Measurements from ENCODE around the gene IFT25. TPM values are rescaled to one million over a fixed set of nuclear protein-coding genes. Genes with fewer than 3 reads are reported as not detected.
A peak's percentile ranks its signal among the peaks of the same experiment; 100 is the strongest.

IFT25 gene
- total and polyA plus RNA-seq, 2 of the 13 experiments (the other 11 are each of a cell fraction or from before 2014, with no cell fraction given): 19.7 to 48.0 TPM

DNA sequence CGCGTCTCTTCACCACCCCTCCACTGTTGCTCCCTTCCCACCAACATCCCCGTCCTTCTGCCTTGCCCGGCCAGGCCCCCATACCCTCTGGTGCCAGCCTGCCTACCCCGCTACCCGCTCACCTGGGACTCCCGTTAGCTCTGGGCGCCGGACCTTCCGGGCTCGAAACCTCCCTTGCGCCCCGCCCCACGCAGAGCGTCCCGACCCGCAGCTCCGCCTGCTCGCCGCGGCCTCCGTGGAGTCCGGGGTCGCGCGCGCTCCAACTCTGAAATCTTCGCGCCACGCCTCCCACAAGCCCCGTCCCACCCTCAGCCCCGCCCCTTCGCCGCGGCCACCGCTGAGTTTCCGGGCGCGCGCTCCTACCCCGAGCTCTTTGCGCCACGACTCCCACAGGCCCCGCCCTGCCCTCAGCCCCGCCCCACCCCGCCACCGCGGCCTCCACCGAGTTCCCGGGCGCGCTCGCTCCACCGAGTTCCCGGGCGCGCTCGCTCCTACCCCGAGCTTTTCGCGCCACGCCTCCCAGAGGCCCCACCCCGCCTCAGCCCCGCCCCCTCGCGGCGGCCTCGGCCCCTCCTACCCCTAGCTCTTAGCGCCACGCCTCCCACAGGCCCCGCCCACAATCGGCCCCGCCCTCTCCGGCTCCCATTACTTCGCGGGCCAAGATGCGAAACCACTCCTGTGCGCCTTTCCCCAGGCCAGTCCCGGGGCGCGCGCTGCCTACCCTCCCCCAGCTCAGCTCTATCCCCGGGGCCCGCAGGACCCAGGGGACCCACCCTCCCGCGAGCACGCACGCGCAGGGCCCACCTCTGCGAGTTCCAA, at the start of gene IFT25 (continued):
- no peak for TF ChIP-seq JDP2 (CRISPR knock-in tag; IDR thresholded peaks at IDR 0.05; ENCODE audit: borderline replicate concordance)
- TF ChIP-seq ZNF292 (CRISPR knock-in tag; IDR thresholded peaks at IDR 0.05; ENCODE audit: borderline replicate concordance, low read depth): no peak
- peak; percentile 56 for TF ChIP-seq MED8 (CRISPR knock-in tag; IDR thresholded peaks at IDR 0.05; ENCODE audit: insufficient replicate concordance)
- TF ChIP-seq ZNF33A (CRISPR knock-in tag; IDR thresholded peaks at IDR 0.05; ENCODE audit: borderline replicate concordance): no peak
- TF ChIP-seq, protein P1, sequence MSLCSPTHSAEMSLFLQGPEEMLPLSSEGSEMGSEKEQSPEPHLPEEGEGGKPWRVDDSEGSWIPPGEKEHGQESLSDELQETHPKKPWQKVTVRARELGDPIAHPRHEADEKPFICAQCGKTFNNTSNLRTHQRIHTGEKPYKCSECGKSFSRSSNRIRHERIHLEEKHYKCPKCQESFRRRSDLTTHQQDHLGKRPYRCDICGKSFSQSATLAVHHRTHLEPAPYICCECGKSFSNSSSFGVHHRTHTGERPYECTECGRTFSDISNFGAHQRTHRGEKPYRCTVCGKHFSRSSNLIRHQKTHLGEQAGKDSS (CRISPR knock-in tag; IDR thresholded peaks at IDR 0.05; ENCODE audit: borderline replicate concordance, low read depth): no peak; the same call in 1 of the 2 replicates
- TF ChIP-seq, protein P2, sequence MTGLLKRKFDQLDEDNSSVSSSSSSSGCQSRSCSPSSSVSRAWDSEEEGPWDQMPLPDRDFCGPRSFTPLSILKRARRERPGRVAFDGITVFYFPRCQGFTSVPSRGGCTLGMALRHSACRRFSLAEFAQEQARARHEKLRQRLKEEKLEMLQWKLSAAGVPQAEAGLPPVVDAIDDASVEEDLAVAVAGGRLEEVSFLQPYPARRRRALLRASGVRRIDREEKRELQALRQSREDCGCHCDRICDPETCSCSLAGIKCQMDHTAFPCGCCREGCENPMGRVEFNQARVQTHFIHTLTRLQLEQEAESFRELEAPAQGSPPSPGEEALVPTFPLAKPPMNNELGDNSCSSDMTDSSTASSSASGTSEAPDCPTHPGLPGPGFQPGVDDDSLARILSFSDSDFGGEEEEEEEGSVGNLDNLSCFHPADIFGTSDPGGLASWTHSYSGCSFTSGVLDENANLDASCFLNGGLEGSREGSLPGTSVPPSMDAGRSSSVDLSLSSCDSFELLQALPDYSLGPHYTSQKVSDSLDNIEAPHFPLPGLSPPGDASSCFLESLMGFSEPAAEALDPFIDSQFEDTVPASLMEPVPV (CRISPR knock-in tag; IDR thresholded peaks at IDR 0.05): no peak
- TF ChIP-seq, protein P3, sequence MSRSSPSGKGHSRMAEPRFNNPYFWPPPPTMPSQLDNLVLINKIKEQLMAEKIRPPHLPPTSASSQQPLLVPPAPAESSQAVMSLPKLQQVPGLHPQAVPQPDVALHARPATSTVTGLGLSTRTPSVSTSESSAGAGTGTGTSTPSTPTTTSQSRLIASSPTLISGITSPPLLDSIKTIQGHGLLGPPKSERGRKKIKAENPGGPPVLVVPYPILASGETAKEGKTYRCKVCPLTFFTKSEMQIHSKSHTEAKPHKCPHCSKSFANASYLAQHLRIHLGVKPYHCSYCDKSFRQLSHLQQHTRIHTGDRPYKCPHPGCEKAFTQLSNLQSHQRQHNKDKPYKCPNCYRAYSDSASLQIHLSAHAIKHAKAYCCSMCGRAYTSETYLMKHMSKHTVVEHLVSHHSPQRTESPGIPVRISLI (CRISPR knock-in tag; IDR thresholded peaks at IDR 0.05; ENCODE audit: borderline replicate concordance): no peak
- TF ChIP-seq PTBP1 (IDR thresholded peaks at IDR 0.05; ENCODE audit: low read depth, low read length, poor library complexity, severe bottlenecking): no peak
- TF ChIP-seq, protein P4, sequence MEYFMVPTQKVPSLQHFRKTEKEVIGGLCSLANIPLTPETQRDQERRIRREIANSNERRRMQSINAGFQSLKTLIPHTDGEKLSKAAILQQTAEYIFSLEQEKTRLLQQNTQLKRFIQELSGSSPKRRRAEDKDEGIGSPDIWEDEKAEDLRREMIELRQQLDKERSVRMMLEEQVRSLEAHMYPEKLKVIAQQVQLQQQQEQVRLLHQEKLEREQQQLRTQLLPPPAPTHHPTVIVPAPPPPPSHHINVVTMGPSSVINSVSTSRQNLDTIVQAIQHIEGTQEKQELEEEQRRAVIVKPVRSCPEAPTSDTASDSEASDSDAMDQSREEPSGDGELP (IDR thresholded peaks at IDR 0.05; ENCODE audit: borderline replicate concordance, low read depth): no peak
- TF ChIP-seq, protein P5, sequence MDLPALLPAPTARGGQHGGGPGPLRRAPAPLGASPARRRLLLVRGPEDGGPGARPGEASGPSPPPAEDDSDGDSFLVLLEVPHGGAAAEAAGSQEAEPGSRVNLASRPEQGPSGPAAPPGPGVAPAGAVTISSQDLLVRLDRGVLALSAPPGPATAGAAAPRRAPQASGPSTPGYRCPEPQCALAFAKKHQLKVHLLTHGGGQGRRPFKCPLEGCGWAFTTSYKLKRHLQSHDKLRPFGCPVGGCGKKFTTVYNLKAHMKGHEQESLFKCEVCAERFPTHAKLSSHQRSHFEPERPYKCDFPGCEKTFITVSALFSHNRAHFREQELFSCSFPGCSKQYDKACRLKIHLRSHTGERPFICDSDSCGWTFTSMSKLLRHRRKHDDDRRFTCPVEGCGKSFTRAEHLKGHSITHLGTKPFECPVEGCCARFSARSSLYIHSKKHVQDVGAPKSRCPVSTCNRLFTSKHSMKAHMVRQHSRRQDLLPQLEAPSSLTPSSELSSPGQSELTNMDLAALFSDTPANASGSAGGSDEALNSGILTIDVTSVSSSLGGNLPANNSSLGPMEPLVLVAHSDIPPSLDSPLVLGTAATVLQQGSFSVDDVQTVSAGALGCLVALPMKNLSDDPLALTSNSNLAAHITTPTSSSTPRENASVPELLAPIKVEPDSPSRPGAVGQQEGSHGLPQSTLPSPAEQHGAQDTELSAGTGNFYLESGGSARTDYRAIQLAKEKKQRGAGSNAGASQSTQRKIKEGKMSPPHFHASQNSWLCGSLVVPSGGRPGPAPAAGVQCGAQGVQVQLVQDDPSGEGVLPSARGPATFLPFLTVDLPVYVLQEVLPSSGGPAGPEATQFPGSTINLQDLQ (CRISPR knock-in tag; IDR thresholded peaks at IDR 0.05): no peak
- TF ChIP-seq ZNF24 (IDR thresholded peaks at IDR 0.05): no peak
- no peak for TF ChIP-seq ZNF333 (CRISPR knock-in tag; IDR thresholded peaks at IDR 0.05; ENCODE audit: borderline replicate concordance)
- TF ChIP-seq, protein P6, sequence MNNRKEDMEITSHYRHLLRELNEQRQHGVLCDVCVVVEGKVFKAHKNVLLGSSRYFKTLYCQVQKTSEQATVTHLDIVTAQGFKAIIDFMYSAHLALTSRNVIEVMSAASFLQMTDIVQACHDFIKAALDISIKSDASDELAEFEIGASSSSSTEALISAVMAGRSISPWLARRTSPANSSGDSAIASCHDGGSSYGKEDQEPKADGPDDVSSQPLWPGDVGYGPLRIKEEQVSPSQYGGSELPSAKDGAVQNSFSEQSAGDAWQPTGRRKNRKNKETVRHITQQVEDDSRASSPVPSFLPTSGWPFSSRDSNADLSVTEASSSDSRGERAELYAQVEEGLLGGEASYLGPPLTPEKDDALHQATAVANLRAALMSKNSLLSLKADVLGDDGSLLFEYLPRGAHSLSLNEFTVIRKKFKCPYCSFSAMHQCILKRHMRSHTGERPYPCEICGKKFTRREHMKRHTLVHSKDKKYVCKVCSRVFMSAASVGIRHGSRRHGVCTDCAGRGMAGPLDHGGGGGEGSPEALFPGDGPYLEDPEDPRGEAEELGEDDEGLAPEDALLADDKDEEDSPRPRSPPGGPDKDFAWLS (CRISPR knock-in tag; IDR thresholded peaks at IDR 0.05; ENCODE audit: borderline replicate concordance): no peak
- TF ChIP-seq HCFC1 (IDR thresholded peaks at IDR 0.05; ENCODE audit: low read depth, low read length): no peak
- TF ChIP-seq HMGA1 (CRISPR knock-in tag; conservative IDR thresholded peaks at IDR 0.05): no peak
- peak; percentile 28; the same call in 1 of the 2 replicates for TF ChIP-seq ZNF766 (CRISPR knock-in tag; IDR thresholded peaks at IDR 0.05; ENCODE audit: borderline replicate concordance)

Measured in HepG2 (cell line).